NCI-H128 (cell line): ENCODE measurements around the gene TSPAN10.
A peak's percentile ranks its signal among the peaks of the same experiment; 100 is the strongest.
"Not testable (repeated sequence)": the region's sequence is repeated elsewhere in the genome, so short reads cannot be mapped to it uniquely, and the experiment has no call there.

Experiments
- DNase-seq: peaks from one replicate; lab custom pipeline; 2025; ENCODE audit not compliant: unreplicated experiment; lab: John Stamatoyannopoulos, UW

The TSPAN10 gene

DNA sequence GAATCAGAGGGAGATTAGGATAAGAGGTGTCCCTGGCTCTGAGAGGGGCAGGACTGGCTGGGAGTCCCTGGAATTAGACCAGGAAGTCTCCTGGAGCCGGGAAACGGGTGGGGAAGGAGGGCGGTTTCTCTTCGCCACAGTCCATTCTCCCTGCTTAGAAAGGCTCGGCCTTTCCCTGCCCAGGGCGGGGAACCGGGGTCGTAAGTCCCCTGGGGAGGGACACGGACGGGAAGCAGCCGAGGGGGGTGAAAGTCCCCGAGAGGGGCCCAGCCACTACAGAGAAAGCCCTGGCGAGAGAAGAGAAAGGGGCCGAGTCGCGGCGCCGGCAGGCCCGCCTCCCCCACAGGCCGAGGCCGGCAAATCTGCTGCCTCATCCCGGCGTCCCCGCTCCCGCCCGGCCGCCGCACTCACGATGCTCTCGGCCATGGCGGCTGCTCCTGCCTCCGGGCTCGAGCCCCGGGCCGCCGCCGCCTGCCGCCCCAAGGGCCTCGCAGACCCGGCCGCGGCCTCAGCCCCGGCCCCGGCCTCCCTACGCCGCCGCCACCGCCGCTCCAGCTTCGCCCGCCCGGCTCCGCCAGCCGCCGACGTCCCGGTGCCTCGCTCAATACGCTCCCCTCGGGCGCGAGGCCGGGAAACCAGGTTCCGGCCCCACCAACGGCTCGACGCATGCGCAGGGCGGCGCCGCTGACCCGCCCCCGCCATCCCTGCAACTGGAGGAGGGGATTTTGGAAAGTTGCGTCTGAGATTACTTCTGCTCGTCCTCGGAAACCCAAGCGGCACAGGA lies at the start of gene TSPAN10, which contains the start of gene NPLOC4:
Gene TSPAN10 (plus strand): TSS at position 692 of the 784 bp plus-strand sequence. CDS start 5,217 bp downstream, outside the sequence.
Gene NPLOC4 (minus strand): TSS at position 608 of the 784 bp plus-strand sequence. CDS start 182 bp downstream, at position 426.
- peak; percentile 60 for DNase-seq

DNA sequence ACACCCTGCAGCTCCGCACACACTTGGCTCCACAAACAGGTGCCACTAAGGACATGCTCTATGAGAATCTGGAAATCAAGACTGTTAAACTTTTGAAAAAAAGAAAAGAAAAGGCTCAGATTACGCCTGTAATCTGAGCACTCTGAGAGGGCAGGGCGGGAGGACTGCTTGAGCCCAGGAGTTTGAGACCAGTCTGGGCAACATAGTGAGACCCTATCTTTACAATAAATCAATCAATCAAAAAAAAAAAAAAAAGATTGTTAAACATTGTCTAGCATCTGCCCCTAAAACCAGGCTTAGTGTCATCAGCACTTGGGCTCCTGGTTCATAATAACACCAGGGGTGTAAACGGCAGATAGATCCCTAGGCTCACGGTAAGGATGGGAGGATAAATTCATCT lies 47.4 kb upstream of the TSPAN10 start:
- no peak for DNase-seq

GRCh38 chr17:81590121-81590520 lies 46.9 kb upstream of the TSPAN10 start:
- no peak for DNase-seq

DNA sequence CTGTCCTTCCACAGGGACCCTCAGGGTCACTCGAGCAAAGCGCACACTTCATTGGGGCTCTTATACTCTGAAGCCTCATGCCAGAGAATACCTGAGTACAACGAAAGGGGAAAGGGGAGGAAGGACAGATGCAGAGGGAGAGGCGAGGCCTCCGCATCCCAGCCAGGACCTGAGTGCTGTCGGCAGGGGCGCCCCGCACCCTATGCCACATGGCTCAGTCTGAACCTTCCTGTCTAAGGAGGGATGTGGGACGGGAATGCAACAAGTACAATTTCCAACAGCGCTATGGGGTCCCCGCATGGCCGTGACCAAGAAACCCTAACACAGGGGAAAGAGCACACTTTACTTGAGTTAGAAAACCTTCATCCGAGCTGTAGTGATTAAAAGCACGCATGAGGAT lies 45.0 kb upstream of the TSPAN10 start:
- no peak for DNase-seq

GRCh38 chr17:81593105-81593871 lies 43.7 kb upstream of the TSPAN10 start:
- no peak for DNase-seq

- no peak for DNase-seq
These were observed 37.1 kb upstream of the TSPAN10 start for GRCh38 chr17:81599719-81600486.

GRCh38 chr17:81601525-81602120 lies 35.4 kb upstream of the TSPAN10 start:
- DNase-seq = no peak

DNA sequence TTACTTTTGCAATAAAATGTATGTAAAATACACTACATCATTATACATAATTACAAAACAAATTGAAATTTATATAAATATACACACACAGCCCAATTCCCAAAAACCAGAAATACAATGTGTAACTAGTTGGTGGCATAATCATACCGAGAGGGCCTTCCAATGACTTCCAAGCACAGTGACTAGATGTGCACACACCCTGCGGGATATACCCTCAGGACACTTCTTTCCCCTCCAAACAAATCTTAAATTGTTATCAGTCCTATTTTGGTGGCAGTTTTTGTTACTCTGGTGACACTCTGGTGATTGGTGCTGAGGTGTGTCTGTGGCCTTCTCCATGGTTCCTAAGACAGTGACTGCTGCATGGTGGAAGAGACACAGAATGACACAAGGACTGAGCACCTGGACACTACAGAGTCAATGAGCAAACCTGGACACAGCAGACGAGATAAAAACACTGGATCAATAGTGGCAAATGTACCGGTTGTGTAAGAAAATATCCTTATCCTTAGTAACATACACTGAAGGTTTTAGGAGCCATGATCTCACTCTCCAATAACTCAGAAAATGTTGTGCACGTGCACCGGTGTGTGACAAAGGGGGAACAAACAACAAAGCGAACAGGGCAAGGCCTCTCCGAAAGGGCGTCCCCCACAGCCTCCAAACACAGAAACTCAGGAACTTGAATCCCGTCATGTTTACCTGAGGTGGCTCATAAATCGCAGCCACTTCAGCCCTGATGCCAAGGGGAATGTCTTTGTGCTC lies 33.0 kb upstream of the TSPAN10 start:
- DNase-seq = no peak

GRCh38 chr17:81607431-81607830 lies 29.6 kb upstream of the TSPAN10 start:
- DNase-seq = no peak

DNA sequence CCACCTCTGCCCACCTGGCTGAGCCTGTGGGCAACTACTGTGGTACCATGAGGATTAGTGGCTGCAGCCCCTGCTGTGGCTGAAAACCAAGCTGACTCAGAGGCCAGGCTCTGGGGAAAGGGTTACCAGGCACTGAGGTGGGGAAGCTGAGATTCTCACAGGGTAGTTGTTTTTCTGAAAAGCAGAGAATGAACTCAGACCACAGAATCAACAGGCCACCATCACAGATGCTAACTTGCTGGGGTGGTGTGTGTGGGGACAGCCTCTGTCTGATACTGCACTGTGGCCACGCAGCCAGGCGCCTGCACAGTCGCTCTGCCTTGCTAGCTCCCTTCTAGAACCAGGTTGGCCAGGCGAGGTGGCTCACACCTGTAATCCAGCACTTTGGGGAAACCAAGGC lies 28.9 kb upstream of the TSPAN10 start:
- DNase-seq = no peak

DNA sequence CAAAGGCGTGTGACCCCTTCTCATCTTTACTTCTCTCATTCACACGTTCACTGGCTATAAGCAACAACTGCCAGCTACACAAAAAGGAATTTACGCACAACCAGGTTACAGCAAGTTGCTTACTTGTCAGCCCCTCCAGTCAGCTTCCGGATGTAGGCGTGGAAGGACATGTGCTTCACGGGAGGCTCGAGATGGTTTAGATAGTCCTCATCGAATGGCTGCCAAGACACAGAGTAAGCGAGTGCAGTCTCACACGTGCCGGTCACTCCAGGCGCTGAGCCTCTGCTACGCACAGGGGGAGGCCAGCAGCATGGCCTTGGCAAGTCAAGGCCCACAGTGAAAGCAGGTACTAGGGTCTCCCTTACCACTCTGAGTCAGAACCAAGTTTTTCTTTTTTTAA lies 28.4 kb upstream of the TSPAN10 start:
- no peak for DNase-seq

- DNase-seq = no peak
These were observed 27.3 kb upstream of the TSPAN10 start for GRCh38 chr17:81609541-81610311.

- DNase-seq = no peak
These were observed 24.6 kb upstream of the TSPAN10 start for GRCh38 chr17:81612172-81612970.

- no peak for DNase-seq
These were observed 21.5 kb upstream of the TSPAN10 start for GRCh38 chr17:81615401-81615930.

GRCh38 chr17:81616877-81617276 lies 20.1 kb upstream of the TSPAN10 start:
- DNase-seq = no peak

GRCh38 chr17:81618307-81618706 lies 18.7 kb upstream of the TSPAN10 start:
- DNase-seq = not testable (repeated sequence)

DNA sequence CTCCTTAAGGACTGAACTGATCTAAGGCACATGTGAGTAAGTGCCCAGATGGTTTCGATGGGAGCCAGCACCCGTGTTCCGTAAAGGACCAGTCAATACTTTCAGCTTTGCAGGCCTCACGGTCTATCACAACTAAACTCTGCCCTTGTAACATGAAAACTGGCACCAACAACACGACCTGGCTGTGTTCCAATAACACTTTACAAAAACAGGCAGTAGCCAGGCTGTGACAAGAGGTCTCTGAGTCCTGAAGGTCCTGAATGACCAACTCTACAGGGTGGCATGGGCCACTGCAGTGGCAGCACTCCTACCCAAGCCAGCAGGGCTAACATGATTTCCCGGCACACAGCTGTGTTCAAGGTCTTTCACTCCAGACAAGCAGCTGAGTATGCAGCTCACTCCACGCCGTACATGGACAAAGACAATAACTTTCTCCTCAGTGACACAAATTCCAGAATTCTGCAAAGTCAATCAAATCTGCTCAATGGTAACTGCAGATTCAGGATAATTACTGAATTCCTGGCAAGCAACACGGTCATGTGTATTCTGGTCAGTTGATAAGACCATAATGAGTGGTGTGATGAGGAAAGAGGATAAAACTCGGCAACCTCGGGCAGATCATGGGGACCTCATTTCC lies 15.4 kb upstream of the TSPAN10 start:
- DNase-seq = no peak

DNA sequence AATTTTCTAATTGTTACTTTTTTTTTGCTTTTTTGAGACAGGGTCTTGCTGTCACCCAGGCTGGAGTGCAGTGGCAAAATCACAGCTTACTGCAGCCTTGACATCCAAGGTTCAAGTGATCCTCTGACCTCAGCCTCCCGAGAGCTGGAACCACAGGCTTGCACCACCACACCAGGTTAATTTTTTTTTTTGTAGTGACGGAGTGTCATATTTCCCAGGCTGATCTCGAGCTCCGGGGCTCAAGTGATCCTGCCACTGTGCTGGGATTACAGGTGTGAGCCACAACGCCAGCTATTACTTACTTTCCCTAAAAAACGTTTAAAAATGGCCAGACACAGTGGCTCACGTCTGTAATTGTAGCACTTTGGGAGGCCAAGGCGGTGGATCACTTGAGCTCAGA lies 6.7 kb upstream of the TSPAN10 start:
- no peak for DNase-seq
